Measurements from ENCODE around the gene DCAF15.
A peak's percentile ranks its signal among the peaks of the same experiment; 100 is the strongest.

Gene DCAF15

DNA sequence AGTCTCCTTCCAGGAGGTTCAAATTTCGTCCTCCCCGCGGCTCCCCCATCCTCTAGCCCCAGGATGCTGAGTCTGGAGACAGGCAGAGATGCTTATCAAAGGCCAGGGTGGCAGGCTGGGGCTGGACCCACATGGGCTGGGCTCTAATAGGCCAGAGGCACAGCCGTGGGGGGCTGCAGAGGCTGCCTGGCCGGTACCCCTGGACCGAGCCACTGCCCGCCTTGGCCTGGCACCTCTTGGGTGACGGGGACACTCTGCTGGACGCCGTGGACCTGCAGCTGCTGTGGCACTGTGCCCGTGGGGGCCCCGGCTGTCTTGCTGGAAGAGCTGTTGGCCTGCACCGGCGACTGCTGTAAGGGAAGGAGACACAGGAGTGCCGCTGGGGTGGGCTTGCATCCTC is 28.0 kb downstream of the DCAF15 start:
- Histone ChIP-seq H3K4me1 (ENCODE audit: insufficient read depth, insufficient read length) (peaks cover 31% of the 10 kb centered on the region), H3K9me3 (ENCODE audit: insufficient read depth, low read length) (no peaks in the 10 kb centered on the region), H3K36me3 (ENCODE audit: insufficient read depth, insufficient read length, low read length) (peaks cover 45% of the 10 kb centered on the region), H3K27me3 (ENCODE audit: insufficient read depth, insufficient read length) (no peaks in the 10 kb centered on the region), H3K4me3 (ENCODE audit: insufficient read length, low read depth) (no peak overlapping the region), H3K9ac (ENCODE audit: insufficient read length, low read depth) (peak overlapping the region; percentile 47)
- TF ChIP-seq YY1 (IDR thresholded peaks at IDR 0.05; ENCODE audit: insufficient read depth, insufficient read length) (no peak), ZNF274 (IDR thresholded peaks at IDR 0.05; ENCODE audit: low read depth, low read length) (no peak), SUZ12 (IDR thresholded peaks at IDR 0.05; ENCODE audit: extremely low read depth, insufficient read depth, insufficient read length) (no peak)
- DNase-seq (ENCODE audit: low read depth, low spot score) = no peak

DNA sequence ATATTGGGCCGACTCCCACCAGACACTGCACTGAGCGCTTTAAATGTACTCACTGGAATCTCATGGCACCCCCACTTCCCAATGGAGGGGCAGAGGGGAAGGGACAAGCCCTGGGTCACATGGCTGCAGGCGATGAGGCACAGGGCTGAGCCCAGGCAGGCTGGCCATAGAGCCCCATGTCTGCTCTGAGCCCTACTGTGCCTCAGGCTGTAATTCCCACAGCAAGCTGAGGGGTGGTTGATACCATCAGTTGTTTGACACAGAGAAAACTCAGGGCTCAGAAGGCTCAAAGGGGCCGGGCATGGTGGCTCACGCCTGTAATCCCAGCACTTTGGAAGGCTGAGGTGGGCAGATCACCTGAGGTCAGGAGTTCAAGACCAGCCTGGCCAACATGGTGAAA is 28.7 kb downstream of the DCAF15 start:
- Histone ChIP-seq H3K9ac (ENCODE audit: insufficient read length, low read depth) (peak overlapping the region; percentile 44), H3K27me3 (ENCODE audit: insufficient read depth, insufficient read length) (no peaks in the 10 kb centered on the region), H3K9me3 (ENCODE audit: insufficient read depth, low read length) (no peaks in the 10 kb centered on the region), H3K4me3 (ENCODE audit: insufficient read length, low read depth) (no peak overlapping the region), H3K4me1 (ENCODE audit: insufficient read depth, insufficient read length) (peaks cover 38% of the 10 kb centered on the region), H3K36me3 (ENCODE audit: insufficient read depth, insufficient read length, low read length) (peaks cover 38% of the 10 kb centered on the region)
- TF ChIP-seq ZNF274 (IDR thresholded peaks at IDR 0.05; ENCODE audit: low read depth, low read length) = no peak
- no peak for TF ChIP-seq SUZ12 (IDR thresholded peaks at IDR 0.05; ENCODE audit: extremely low read depth, insufficient read depth, insufficient read length)
- TF ChIP-seq YY1 (IDR thresholded peaks at IDR 0.05; ENCODE audit: insufficient read depth, insufficient read length) = no peak
- DNase-seq (ENCODE audit: low read depth, low spot score) = no peak

DNA sequence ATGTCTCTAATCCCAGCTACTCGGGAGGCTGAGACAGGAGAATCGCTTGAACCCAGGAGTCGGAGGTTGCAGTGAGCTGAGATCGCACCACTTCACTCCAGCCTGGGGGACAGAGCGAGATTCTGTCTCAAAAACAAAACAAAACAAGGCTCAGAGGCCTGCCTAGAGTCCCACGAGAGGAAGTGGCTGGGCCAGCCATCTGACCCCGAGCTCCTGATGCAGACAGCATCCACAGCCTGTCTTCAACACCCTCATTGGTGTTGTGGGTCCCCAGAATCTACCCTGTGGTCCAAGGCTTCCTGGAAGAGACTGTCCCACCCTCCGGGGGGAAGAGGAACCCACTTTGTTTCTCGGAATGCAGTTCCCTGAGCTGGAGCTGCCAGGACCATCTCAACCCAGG is 29.2 kb downstream of the DCAF15 start:
- no peak overlapping the region for H3K4me3 ChIP-seq (ENCODE audit: insufficient read length, low read depth)
- peaks cover 41% of the 10 kb centered on the region for H3K4me1 ChIP-seq (ENCODE audit: insufficient read depth, insufficient read length)
- TF ChIP-seq SUZ12 (IDR thresholded peaks at IDR 0.05; ENCODE audit: extremely low read depth, insufficient read depth, insufficient read length) = no peak
- no peak for TF ChIP-seq ZNF274 (IDR thresholded peaks at IDR 0.05; ENCODE audit: low read depth, low read length)
- no peak for TF ChIP-seq YY1 (IDR thresholded peaks at IDR 0.05; ENCODE audit: insufficient read depth, insufficient read length)
- no peak for DNase-seq (ENCODE audit: low read depth, low spot score)
- H3K27me3 ChIP-seq (ENCODE audit: insufficient read depth, insufficient read length) = no peaks in the 10 kb centered on the region
- H3K9ac ChIP-seq (ENCODE audit: insufficient read length, low read depth) = no peak overlapping the region
- H3K36me3 ChIP-seq (ENCODE audit: insufficient read depth, insufficient read length, low read length) = peaks cover 34% of the 10 kb centered on the region
- H3K9me3 ChIP-seq (ENCODE audit: insufficient read depth, low read length) = no peaks in the 10 kb centered on the region

DNA sequence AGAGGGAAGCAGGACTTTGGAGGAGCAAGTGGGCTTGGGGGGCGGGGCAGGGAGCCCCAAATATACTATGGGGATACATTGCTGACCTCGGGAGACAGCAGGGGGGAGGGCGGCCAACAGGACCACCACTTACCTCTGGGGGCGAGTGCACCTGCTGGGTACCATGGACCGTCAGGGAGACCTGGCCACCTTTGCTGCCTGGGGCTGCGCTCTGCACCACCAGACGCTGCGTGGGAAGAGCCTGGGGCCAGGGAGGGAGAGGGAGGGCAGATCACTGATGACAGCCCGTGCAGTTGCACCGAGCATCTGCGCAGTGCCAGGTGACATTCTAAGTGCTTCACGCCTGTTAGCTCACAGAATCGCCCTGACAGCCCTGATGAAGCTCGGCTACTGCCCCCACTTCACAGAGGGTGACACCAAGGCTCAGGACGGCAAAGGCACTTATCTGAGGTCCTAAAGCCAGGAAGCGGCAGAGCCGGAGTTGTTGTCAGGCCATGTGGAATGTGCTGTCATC is 29.7 kb downstream of the DCAF15 start:
- Histone ChIP-seq H3K9ac (ENCODE audit: insufficient read length, low read depth) (no peak overlapping the region), H3K27me3 (ENCODE audit: insufficient read depth, insufficient read length) (no peaks in the 10 kb centered on the region), H3K4me1 (ENCODE audit: insufficient read depth, insufficient read length) (peaks cover 47% of the 10 kb centered on the region), H3K4me3 (ENCODE audit: insufficient read length, low read depth) (no peak overlapping the region), H3K36me3 (ENCODE audit: insufficient read depth, insufficient read length, low read length) (peaks cover 31% of the 10 kb centered on the region), H3K9me3 (ENCODE audit: insufficient read depth, low read length) (no peaks in the 10 kb centered on the region)
- DNase-seq (ENCODE audit: low read depth, low spot score) = no peak
- TF ChIP-seq ZNF274 (IDR thresholded peaks at IDR 0.05; ENCODE audit: low read depth, low read length) (no peak), SUZ12 (IDR thresholded peaks at IDR 0.05; ENCODE audit: extremely low read depth, insufficient read depth, insufficient read length) (no peak), YY1 (IDR thresholded peaks at IDR 0.05; ENCODE audit: insufficient read depth, insufficient read length) (no peak)

DNA sequence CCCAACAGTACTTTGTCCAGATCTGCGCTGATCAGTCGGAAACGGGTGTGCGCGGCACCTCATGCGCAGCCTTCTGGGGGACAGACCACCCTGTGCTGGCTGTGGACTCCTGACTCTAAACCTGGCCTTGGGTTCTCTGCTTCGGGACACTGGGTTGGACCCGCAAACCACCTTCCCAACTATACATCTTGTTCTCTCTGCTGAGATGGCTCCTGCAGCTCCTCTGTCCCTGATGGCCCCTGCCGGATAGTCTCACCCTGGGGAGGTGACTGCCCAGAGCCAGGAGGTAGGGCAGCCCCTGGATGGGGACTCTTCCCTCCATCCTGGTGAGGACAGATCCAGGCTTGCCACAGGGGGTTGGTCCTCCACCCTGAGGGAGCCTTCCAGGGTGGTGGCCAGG is 30.5 kb downstream of the DCAF15 start:
- TF ChIP-seq YY1 (IDR thresholded peaks at IDR 0.05; ENCODE audit: insufficient read depth, insufficient read length) (no peak), SUZ12 (IDR thresholded peaks at IDR 0.05; ENCODE audit: extremely low read depth, insufficient read depth, insufficient read length) (no peak), ZNF274 (IDR thresholded peaks at IDR 0.05; ENCODE audit: low read depth, low read length) (no peak)
- H3K4me3 ChIP-seq (ENCODE audit: insufficient read length, low read depth) = no peak overlapping the region
- H3K9ac ChIP-seq (ENCODE audit: insufficient read length, low read depth) = no peak overlapping the region
- H3K36me3 ChIP-seq (ENCODE audit: insufficient read depth, insufficient read length, low read length) = peaks cover 29% of the 10 kb centered on the region
- H3K27me3 ChIP-seq (ENCODE audit: insufficient read depth, insufficient read length) = no peaks in the 10 kb centered on the region
- peaks cover 52% of the 10 kb centered on the region for H3K4me1 ChIP-seq (ENCODE audit: insufficient read depth, insufficient read length)
- H3K9me3 ChIP-seq (ENCODE audit: insufficient read depth, low read length) = no peaks in the 10 kb centered on the region
- no peak for DNase-seq (ENCODE audit: low read depth, low spot score)

DNA sequence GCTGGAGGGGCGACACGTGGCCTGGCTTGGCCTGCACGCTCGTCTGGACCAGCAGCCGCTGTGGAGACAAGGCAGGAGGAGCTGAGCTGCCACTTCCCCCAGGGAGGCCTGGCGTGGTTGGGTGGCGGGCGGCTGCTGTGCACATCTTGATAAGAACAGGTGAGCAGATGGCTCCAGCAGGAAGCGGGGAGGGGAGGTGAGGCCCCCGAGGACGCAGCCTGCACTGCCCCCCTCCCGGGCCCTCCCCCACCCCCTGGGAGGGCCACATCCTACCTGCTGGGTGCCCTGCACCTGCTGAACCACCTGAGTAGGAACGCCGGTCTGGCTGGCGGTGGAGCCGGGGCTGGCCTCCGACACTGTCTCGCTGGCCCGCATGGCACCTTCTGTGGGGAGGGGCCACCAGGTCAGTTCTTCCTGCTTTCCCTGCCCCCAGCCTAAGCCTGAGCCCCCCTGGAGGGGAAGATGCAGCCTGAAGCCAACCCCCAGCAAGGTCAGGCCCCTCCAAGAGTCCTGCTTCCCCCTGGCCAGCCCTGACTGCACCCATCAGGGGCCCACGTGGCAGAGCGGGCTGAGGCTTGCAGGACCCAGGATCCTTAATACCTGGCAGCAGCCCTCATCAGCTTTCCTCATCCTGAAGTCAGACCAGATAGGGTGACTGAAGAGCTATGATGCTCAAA is 31.0 kb downstream of the DCAF15 start:
- Histone ChIP-seq H3K4me1 (ENCODE audit: insufficient read depth, insufficient read length) (peaks cover 48% of the 10 kb centered on the region), H3K36me3 (ENCODE audit: insufficient read depth, insufficient read length, low read length) (peaks cover 27% of the 10 kb centered on the region), H3K27me3 (ENCODE audit: insufficient read depth, insufficient read length) (no peaks in the 10 kb centered on the region), H3K9ac (ENCODE audit: insufficient read length, low read depth) (peak overlapping the region; percentile 51), H3K4me3 (ENCODE audit: insufficient read length, low read depth) (no peak overlapping the region), H3K9me3 (ENCODE audit: insufficient read depth, low read length) (no peaks in the 10 kb centered on the region)
- no peak for DNase-seq (ENCODE audit: low read depth, low spot score)
- TF ChIP-seq ZNF274 (IDR thresholded peaks at IDR 0.05; ENCODE audit: low read depth, low read length) (no peak), YY1 (IDR thresholded peaks at IDR 0.05; ENCODE audit: insufficient read depth, insufficient read length) (no peak), SUZ12 (IDR thresholded peaks at IDR 0.05; ENCODE audit: extremely low read depth, insufficient read depth, insufficient read length) (no peak)

DNA sequence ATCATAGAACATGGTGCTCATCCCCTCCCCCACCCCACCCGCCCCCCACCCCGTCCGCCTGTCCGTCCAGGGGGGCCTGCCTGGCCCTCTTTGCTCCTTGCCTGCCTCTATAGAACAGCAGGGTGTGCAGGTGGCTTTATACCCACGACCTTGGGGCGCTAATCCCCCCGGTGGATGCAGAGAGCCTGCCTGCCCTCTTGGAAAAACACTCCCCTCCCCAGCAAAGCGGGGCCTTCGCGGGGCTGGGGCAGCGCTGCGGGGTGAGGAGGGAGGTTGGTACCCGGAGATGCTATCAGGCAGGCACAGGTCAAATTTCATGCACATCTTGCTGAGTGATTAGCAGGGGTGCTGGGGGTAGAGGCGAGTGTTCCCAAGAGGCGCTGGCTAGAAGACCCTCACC is 31.9 kb downstream of the DCAF15 start:
- DNase-seq (ENCODE audit: low read depth, low spot score) = no peak
- Histone ChIP-seq H3K9ac (ENCODE audit: insufficient read length, low read depth) (no peak overlapping the region), H3K27me3 (ENCODE audit: insufficient read depth, insufficient read length) (no peaks in the 10 kb centered on the region), H3K36me3 (ENCODE audit: insufficient read depth, insufficient read length, low read length) (peaks cover 27% of the 10 kb centered on the region), H3K4me1 (ENCODE audit: insufficient read depth, insufficient read length) (peaks cover 51% of the 10 kb centered on the region), H3K9me3 (ENCODE audit: insufficient read depth, low read length) (no peaks in the 10 kb centered on the region), H3K4me3 (ENCODE audit: insufficient read length, low read depth) (no peak overlapping the region)
- TF ChIP-seq SUZ12 (IDR thresholded peaks at IDR 0.05; ENCODE audit: extremely low read depth, insufficient read depth, insufficient read length) (no peak), YY1 (IDR thresholded peaks at IDR 0.05; ENCODE audit: insufficient read depth, insufficient read length) (no peak), ZNF274 (IDR thresholded peaks at IDR 0.05; ENCODE audit: low read depth, low read length) (no peak)

Measured in NT2/D1 (cell line).